Activated T-cell treated with anti-CD3 and anti-CD28 coated beads for 48 hours (primary cell): ENCODE results near the gene VWA2.
"Not testable (repeated sequence)": the region's sequence is repeated elsewhere in the genome, so short reads cannot be mapped to it uniquely, and the experiment has no call there.

Experiments used
- DNase-seq: peaks from one replicate; pipeline ENCODE4 v3.0.0-alpha.2; 2020; ENCODE audit warnings: low read depth

VWA2 gene

DNA sequence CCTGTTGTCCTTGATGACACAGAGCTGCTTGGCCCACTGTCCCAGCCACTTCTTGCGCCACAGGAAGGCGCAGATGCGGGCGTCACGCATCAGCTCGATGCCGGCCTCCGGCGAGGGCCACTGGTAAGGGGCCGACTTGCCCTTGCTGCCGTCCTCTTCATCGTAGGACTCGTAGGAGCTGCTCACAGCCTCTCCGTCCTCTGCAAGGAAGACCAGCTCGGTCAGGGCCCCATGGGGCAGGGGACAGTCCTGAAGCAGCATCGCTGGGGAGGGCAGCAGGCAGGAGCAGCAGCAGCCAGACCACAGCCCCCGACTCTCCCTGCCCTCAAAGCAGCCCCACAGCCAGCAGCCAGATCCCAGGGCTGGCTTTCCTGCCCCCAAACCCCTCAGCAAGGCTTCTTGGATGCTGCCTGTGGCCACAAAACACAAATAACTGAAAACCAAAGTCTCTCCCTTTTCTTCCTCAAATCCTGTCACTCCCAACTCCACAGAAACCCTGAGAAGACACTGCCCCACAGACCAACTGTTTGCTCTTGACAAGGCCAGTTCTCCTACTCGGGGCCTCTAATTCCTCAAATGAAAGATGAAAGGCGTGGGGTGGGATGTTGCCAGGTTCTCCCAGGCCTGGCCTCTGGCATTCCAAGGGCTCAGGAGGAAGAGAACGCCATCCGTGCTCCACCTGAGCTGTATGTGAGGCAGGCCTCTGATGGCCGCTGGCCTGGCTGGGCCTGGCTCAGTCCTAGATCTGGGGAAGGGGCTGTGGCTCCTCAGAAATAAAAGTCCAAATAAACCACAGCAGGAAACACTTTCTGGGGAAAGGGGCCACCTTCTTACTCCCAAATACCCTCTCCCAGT is 76.7 kb downstream of the VWA2 start:
- no peak for DNase-seq

DNA sequence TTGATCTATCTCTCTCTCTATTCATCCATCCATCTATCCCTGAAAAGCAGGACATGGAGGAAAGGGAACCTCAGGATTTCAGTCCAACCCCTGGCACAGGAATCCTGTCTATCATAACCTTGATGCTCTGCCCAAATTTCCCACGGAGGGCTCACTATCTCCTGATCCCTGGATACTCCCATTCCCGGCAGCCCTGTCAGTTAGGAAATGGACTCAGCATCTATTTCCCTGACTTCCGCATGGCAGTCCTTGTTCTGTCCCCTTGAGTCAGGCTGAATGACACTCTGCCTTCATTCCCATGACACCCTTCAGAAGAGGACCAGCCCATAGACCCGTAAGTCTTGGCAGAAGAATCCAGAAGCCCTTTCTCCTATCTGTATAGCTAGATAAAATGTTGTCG is 77.7 kb downstream of the VWA2 start:
- no peak for DNase-seq

DNA sequence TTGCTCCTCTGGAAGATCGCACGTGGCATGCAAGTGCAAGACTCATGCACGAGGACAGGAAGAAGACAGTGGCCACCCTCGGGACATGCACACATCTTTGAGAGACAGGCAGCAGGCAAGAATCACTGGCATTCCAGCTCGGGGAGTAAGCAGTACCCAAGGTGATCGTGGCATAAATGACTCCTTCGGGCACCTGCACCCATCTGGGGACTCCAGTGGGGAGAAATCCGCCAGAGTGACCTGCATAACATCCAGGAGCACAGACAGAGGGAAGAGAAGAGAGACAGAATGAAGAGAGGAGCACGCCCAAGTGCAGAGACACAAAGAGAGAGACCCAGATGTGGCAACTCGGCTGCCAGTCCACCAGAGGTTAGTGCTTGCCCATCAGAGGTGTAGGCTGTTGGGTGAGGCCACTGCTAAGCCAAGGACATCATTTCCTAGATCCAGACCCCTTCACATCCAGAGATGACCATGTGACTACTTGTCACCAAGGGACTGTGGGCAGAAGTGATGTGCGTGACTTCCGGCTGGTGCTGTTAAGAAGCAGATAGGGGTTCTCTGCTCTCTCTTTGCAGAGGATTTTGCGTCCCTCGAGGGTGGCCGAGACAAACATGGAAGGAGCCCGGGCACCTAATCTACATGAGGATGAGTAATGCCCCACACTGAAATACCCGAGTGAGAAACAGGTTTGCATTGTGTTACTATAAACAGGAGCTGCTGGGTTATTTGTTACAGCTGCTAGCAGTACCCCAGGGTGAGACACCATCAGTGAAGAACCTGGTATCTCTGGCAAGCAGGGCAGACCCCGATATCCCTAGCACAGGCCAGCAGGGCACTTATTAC is 80.6 kb downstream of the VWA2 start:
- DNase-seq = no peak

DNA sequence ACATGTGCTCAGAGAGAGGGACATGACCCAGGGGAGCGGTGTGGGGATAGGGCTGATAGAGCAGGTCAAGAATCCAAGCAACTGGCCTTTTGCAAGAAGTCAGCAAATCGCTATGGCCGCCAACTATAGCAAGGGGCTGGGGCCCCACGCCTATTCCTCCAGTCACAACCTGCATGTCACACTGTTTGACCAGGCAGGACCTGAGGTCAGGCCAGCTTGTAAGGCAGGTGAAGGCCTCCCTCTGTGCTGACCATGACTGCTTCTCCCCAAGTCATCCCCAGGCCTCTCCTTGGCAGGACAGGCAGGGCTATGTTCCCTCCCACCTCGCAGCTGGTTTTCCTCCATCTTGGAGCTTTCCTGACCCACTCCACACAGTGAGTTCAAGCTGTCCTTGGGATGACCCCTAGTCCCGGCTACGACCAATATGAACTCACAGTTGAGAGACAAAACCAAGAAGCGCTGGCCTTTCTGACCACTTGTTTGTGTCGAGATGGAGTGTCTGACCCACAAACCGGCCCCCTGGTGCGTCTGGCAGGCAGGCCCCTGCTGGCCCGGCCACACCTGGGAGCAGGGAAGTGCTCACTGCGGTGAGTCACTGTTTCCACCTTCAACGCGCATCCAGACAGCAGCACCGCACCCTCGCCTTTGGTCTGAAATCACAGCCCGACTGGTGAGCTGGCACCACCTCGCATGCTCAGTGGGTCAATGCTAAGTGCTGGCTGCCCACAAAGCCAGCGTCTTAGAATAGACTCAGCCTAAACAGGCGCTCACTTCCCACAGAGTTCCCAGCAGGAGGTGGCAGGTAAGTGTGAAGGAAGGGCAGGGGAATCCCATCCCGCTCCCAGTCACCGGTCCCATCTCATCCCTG is 81.4 kb downstream of the VWA2 start:
- no peak for DNase-seq

DNA sequence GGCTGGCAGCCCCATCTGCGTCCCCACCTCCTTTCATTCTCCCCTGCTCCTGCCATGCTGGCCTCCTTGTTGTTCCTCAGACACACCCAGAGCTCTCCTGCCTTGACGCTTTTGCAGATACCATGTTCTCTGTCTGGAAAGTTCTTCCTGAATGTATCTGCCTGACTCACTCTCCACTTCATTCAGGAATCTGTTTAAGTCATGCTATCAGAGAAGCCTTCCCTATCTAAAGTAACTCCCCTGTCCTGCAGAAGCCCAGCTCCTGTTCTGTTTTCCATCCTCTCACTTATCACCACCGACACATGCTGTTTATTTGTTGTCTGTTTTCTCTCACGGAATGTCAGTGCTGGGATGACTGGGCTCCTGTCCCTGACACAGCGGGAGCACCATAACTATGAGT is 83.3 kb downstream of the VWA2 start:
- DNase-seq = no peak

DNA sequence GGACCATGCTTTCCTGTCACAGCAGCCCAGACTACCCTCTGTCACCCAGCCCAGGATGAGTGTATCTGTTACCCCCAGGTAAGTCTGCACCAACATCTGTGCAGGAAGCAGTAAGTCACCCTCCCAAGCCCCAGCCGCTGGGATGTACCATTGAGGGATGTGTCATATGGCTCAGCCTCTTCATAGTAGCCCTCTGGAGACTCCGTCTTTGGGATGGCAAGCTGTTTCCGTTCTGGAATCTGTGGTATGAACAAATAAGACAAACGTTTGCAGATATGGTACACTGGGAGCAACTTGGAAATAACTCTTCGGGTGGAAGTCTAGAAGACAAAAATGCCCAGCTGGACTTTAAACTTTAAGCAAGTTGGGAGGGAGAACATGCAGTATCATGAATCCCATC is 84.0 kb downstream of the VWA2 start:
- no peak for DNase-seq

DNA sequence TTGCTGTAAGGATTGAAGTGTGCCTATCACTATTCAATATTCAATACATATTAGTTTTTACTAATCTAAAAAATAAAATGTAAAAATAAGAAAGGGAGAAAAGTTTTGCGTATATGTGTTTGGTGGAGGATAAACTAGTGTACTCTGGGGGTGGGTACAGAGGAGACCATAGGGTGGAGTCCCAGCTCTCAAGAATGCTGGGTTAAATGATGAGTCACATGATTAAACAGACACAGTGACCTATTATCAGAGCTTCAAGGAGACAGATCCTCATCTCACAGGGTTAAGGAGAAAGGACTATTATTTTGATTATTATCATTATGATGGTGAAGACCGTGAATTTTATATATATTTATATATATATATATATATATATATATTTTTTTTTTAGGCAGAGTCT is 87.7 kb downstream of the VWA2 start:
- no peak for DNase-seq

DNA sequence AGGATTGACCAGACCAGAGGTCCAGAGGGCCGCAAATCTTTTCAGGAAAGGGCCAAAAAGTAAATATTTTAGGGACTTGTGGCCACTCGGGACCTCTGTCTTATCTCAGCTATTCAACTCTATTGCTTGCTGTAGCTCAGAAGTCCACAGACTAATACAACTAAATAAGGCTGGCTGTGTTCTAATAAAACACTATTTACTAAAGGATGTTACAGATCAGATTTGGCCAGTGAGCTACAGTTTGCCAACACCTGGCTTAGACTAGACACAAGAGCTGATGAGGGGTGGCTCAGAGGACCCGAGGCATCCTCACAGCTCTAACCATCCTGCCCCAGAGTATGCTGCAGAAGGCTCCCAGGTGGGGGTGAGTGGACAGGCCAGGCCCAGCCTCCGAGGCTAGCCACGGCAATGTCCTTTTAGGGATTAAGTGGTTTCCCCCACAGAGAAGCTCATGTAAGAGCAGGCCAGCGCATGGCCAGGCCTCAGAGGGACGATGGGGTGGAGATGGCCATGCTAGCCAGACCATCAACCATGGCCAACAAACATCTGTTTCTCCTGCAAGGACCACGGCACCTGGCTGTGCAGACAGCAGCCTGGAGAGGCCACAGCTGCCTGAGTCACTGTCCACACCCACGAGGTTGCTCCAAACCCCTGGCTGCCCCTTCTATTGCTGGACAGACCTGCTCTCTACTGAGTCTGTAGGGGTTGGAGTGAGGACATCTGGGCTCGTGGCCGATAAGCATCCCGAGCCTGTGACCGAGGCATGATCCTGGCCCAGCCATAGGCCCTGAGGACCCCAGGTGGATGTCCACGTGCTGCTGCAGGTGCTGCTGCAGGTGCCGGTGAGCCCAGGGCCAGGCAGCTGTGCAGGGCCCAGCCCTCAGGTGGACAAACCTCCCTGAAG is 88.7 kb downstream of the VWA2 start:
- DNase-seq = no peak

DNA sequence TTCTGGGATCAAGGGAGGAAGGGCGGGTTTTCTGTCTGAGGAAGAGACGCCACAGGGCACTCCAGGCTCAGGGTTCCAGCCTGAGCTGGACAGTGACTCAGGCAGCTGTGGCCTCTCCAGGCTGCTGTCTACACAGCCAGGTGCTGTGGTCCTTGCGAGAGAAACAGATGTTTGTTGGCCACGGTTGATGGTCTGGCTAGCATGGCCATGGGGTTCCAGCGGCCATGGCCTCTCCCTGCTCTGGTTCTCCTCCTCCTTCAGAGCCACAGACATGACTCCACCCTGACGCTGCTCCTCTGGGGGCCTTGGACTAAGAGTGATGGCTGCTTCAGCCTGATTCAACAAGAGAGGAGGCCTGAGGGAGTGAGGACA is 89.4 kb downstream of the VWA2 start:
- no peak for DNase-seq

DNA sequence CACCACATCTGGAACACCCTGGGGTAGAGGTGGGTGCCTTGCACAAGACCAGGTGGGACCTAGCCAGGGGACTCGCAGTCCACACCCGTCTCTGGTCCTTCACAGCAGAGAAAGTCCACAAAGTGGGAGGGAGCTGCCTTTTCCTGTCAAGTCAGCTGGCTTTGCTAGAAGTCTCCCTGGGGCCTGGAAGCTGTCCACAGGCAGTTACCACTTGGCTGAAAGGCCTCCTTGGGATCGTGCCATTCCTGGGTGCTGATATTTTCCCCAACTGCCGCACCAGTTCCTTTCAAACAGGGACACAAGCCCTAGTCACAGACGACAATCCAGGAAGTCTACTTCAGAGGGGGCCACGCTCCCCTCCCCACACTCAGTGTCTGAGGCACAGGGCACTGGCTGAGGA is 89.8 kb downstream of the VWA2 start:
- DNase-seq = no peak

DNA sequence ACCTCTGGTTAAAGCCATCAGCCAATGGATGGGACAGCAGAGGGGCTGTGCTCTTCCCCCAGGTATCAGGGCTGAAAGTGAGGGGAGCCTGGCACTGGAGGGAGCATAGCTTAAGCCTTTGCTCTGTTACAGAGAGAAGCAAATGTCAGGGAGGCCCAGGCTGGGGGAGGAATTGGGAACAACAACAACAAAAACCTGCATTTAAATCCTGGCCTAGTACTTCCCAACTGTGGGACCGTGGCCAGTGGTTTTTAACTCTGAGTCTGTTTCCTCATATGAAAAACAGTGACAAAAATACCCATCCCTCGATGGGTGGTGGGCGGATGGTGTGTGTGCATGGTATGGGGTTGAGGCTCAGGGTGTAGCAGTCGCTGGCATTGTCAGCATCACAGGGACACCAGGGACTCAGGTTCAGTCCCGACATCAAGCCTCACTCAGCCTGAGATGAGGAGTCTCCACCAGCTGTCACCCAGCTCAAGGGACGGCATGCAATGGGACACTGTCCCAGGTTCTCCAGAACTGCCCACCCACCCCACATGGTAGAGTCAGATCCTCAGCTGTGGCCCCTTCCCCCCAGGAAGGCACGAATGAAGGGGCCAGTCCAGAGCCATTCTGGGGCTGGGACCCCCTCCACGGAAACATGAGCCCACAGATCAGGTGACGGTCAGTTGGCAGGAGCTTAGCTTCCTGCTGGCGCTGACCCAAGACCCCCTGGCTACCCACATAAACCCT is 90.7 kb downstream of the VWA2 start:
- DNase-seq = no peak

DNA sequence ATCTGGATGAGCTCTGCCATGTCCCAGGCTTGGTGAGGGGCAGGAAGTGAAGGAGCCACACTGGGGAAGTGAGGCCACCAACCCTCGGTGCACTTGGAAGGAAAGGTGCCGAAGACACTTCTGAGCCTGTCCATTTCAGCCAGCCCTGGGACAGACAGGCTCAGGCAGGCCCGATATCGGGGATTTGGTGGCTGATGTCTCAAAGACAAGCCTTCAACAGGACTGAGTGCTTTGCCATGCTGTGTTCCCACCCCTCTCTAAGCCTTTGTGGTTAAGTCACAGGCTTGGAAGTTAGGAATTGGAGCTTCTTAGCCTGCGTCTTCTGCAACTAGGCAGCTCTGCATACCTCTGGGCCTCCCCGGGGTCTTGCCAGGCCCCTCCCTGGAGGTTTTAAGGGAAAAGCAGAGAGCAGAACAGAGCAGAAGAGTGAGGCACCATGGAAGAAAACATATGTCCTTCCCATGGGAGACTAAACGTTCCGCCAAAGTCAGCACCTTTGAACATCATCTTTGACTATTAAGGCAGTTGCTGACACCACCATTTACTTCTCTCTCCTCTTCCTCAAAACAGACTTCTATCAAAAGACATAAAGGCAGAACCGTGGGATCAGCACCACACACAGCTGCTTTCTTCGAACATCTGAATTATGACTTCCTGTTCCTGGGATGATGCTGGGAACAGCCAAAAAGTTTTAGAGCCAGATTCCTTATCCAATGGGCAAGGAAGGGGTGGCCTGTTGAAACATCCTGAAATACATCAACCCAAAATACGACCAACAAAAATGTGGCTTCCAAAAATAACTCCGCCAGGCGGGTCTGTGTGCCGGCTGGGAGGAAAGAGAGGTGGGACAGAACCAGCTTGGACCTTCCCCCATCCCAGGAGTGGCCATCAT is 93.5 kb downstream of the VWA2 start:
- no peak for DNase-seq

DNA sequence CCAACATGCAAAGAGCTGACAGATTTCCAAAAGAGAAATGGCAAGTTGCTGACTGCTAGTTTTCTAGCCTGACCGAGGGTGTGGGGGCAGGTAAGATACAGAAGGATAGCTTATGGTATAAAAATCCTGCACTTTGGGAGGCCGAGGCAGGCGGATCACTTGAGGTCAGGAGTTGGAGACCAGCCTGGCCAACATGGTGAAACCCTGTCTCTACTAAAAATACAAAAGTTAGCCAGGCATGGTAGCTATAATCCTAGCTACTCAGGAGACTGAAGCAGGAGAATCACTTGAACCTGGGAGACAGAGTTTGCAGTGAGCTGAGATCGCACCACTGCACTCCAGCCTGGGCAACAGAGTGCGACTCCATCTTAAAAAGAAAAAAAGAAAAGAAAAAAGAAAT is 94.4 kb downstream of the VWA2 start:
- DNase-seq = not testable (repeated sequence)

DNA sequence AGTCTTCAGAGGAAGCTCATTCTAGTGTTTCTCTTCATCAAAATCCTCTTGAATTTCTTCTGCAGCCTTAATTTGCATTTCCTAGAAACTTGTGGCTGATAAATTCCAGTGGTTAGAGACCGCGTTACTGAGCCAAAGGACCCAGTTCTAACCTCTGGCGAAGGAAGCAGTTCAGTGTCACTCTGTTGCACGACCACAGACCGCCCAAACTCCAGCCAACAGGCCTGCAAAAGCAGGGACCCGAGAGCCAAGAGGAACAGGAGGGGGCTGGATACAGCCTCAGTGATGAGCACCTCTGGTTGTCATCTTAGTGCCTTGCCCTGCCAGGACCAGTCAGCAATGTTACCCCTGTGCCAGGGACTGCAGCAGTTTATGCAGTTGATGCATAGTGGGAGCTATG is 95.2 kb downstream of the VWA2 start:
- no peak for DNase-seq

DNA sequence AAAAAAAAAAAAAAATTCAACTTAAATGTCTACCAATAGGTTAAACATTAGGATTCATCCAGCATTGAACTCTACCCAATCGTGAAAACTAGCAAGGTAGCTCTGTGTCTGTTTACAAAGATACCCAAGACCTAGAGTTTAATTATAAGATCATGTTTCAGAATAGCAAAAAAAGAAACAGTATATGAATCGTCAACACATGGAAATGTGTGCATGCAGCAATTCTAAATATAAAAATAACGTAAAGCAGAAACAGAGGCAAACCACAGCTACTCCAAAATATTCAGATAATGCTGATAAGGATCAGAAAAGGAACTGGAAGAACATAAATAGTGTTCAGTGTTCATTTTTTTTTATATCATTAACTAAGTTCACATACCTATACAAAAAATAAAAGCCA is 96.6 kb downstream of the VWA2 start:
- no peak for DNase-seq

DNA sequence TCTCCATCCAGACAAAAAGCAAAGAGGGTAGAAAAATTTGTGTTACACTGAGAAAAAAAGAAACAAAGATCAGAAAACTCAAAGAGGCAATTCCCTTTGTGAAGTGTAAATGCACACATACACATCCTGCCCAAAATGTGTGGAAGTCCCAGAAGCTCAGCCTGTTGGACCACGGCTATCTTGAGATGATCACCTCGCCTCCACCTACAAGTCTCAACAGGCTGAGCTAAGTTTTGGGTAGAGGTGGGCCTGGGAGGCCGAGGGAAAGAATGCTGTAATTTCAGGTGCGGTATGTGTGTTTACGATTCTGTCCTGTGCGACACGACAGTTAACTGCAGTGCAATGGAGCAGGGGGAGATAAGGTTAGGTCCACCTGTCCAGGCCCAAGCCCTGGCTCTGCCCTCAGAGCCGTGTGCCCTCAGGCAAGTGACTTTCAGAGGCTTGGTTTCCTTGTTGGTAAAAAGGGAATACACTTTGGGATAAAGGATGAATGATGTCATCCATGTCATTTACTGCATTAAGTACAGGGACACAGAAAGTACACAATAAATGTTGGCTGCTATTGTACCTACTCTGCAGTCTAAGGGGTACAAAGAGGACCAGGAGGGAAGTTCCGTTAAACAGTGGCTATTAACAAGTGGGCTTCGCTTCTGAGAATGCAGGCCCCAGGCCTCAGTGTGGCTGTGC is 97.9 kb downstream of the VWA2 start:
- no peak for DNase-seq

DNA sequence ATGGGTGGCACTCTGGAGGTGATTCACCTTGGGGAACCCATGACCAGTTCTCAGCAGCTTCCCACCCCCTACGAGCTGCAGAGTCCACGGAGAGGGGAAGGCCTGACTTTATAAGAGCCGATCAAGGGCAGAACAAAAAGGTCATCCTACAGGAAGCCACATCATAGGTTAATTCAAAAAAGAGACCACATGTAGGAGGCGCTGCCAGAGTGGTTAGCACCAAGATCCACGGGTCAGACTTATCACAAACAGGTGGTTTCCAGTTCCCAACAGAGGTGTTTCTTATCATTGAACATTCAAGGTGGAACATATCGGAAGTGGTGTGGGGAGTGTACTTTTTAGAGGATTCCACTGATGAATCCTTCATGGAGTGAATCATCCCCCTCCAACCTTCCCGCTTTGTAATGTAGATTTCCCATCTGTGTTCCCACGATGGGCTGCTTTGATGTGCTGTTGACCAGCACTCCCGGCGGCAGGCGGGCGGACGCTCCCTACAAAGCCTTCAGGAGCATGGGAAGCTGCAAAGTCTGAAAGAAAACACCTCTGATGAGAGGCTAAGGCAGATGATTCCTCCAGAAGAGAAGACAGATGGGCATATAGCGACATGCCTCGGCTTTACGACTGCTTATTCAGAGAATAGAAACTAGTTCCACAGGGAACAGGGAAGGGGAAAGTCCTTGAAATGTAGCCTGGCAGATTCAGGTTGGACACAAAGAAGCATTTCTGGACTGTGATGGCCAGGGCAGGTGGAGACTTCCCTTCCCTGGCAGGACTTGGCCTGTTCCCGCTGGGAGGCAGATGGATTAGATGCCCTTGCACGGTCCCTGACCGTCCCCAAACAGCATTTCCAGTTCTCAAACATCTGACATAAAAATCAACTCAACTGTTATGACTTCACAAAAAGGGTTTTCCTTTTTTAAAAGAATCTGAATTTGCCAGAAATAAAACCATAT is 98.7 kb downstream of the VWA2 start:
- DNase-seq = peak; percentile 3

DNA sequence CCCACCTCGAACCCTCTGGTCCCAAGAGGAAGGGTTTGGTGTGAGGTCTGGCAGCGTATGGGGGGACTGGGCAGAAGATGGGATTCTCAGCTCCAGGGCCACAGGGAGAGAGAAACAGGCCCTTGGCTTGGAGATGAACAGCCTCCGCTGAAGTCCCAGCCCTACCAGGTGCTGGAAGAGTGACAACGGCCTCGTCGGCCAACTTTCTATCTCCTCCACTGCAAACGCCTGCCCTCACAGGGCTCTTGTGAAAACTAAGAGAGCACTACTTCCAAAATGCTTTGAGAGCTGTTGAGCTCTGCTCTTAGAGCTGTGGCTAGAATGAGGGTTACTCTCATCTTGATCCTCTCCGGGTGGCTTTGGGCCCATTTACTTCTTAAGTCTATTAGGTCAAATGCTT is 101.8 kb downstream of the VWA2 start:
- DNase-seq = no peak
